ENCODE measurements around the gene SYNDIG1.

The SYNDIG1 gene

DNA sequence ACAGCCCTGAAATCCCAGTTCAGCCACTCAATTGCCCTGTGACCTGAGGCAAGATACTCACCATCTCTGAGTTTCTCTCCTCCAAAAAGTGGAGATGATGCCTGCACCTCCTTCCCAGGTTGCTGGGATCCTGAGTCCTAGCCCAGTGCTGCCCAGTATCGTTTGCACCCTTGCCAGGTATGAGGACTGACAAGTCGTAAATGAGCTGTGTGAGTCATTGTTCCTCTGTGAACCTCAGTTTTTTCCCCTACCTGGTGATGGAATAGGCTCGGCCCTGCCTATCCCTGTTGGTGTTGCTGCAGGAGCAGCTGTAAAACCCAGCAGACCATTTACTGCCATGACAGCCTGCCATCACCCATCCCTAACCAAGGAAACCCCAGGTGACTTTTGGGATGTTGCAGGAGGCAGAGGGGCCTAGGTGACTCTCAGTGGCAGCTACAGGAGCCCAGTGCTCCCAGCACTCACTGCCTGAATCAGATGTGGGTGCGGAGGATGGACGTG lies 229.3 kb downstream of the SYNDIG1 start:
- in situ Hi-C loops (cut with HindIII; ENCODE audit: low sequenced_read_pairs), result no loop called here
- TF ChIP-seq, protein P1, sequence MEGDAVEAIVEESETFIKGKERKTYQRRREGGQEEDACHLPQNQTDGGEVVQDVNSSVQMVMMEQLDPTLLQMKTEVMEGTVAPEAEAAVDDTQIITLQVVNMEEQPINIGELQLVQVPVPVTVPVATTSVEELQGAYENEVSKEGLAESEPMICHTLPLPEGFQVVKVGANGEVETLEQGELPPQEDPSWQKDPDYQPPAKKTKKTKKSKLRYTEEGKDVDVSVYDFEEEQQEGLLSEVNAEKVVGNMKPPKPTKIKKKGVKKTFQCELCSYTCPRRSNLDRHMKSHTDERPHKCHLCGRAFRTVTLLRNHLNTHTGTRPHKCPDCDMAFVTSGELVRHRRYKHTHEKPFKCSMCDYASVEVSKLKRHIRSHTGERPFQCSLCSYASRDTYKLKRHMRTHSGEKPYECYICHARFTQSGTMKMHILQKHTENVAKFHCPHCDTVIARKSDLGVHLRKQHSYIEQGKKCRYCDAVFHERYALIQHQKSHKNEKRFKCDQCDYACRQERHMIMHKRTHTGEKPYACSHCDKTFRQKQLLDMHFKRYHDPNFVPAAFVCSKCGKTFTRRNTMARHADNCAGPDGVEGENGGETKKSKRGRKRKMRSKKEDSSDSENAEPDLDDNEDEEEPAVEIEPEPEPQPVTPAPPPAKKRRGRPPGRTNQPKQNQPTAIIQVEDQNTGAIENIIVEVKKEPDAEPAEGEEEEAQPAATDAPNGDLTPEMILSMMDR (IDR thresholded peaks at IDR 0.05; ENCODE audit: low read depth, low read length, missing control alignments), result no peak
- H3K4me3 ChIP-seq (ENCODE audit: low read depth, low read length), result no peak overlapping the region
- no peak for DNase-seq (ENCODE audit: low read depth)

DNA sequence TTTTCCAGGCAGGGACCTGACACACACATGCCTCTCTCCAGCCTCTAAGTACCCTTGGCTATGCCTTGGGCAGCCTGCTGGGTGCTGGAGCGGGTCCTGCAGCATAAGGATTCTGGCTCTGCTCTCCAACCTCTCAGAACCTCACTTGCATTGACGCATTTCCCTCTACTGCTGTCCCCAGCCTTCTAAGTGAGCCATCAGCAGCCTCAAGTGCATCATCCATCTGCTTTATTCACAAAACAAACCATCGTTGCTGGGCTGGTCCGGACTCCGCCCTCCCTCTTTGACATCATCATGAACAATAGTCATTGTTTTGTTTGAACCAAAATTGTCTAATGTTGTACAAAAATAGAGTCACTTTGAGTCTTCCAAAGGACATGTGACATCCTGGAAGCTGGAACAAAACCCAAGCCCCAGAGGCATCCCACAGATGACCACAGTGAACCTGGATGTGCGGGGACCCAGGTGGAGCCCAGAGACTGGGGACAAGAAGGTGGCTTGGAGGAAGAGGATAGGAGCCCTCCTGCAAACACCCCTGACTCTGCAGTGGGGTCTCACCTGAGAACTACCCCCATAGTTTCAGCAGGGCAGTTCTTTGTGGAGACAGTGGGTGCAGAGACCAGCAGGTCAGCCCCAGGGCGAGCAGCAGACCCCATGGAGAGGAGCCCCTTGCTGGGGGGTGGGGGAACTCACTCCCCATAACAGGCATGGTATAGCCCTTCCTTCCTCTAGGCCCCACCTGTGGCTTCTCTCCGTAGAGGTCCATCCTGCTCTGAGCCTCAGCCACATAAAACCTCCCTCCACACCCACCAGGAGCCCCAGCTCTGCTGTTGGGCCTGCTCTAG lies 230.1 kb downstream of the SYNDIG1 start:
- TF ChIP-seq, protein P1 (IDR thresholded peaks at IDR 0.05; ENCODE audit: low read depth, low read length, missing control alignments), result no peak
- no peak for DNase-seq (ENCODE audit: low read depth)

DNA sequence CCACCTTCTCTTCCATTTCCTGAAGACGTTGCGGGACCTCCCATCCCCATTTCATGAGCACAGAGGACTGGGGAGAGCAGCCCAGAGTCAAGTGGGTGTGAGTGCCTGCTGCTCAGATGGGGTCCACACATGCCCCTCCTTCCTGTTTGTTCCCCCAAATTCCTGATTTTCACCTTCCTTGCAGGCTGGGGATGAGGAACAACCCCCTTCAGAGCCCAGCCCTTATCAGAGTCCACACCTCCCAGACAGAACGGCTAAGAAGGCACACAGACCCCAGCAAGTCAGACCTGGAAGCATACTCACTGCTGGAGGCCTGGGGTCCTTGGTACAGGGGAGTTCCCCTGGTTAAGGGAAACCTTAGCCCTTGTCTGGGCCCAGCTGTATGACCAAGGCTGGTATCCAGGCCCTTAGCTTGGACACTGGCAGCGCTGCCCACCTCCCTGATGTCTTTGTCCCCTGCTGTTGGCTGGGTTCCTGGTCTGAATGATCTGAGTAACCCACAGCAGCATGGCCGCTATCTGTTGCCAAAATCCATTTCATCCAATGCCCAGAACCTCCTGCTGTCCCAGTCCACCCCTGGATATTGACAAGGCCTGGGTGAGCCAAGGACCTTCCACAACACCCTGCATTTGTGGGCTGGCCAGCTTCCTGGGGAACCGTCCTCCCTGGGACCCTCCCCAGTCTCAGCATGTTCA lies 230.9 kb downstream of the SYNDIG1 start:
- no peak overlapping the region for H3K4me3 ChIP-seq (ENCODE audit: low read depth, low read length)
- TF ChIP-seq, protein P1 (IDR thresholded peaks at IDR 0.05; ENCODE audit: low read depth, low read length, missing control alignments), result no peak
- in situ Hi-C loops (cut with HindIII; ENCODE audit: low sequenced_read_pairs), result no loop called here
- DNase-seq (ENCODE audit: low read depth), result no peak

More for the DNA sequence above, 230.1 kb downstream of the SYNDIG1 start:
- no peak overlapping the region for H3K4me3 ChIP-seq (ENCODE audit: low read depth, low read length)
- in situ Hi-C loops (cut with HindIII; ENCODE audit: low sequenced_read_pairs), result no loop called here

DNA sequence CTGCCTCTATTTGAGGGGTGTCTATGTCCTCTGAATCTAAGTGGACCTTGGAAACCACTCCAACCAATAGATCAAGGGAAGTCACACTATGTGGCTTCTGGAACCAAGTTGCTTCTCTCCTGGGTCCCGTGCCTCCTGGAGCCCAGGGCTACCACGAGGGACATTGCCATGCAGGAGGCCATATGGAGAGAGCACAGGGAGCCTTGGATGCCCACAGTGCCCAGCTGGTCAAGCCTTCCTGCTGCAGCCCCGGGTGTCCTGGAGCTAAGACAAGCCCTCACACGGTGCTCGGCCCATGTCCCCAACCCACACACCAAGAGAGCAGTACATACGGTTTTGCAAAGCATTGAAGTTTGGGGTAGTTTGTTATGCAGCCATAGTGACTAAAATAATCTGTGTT lies 231.6 kb downstream of the SYNDIG1 start:
- TF ChIP-seq, protein P1 (IDR thresholded peaks at IDR 0.05; ENCODE audit: low read depth, low read length, missing control alignments), result no peak
- in situ Hi-C loops (cut with HindIII; ENCODE audit: low sequenced_read_pairs), result no loop called here
- DNase-seq (ENCODE audit: low read depth), result no peak
- H3K4me3 ChIP-seq (ENCODE audit: low read depth, low read length), result no peak overlapping the region

DNA sequence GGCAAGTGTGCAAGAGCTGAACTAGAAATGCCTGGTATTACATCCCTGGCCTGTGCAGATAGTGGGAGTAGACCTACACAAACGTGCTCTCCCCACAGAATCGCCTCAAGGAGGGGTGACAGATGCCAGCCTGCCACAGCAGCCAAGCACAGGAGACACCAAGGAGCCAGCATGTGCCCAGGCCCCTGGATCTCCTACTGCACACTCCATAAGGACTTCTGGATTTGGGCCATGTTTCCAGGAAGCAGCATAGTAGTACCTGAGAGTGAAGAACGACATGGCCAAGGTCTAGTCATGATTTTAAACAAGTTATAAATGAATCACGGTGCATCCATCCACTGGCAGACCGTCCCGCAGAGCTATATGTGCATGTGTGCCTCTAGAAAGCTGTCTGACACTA lies 232.2 kb downstream of the SYNDIG1 start:
- TF ChIP-seq, protein P1 (IDR thresholded peaks at IDR 0.05; ENCODE audit: low read depth, low read length, missing control alignments), result no peak
- DNase-seq (ENCODE audit: low read depth), result no peak
- in situ Hi-C loops (cut with HindIII; ENCODE audit: low sequenced_read_pairs), result no loop called here
- no peak overlapping the region for H3K4me3 ChIP-seq (ENCODE audit: low read depth, low read length)

DNA sequence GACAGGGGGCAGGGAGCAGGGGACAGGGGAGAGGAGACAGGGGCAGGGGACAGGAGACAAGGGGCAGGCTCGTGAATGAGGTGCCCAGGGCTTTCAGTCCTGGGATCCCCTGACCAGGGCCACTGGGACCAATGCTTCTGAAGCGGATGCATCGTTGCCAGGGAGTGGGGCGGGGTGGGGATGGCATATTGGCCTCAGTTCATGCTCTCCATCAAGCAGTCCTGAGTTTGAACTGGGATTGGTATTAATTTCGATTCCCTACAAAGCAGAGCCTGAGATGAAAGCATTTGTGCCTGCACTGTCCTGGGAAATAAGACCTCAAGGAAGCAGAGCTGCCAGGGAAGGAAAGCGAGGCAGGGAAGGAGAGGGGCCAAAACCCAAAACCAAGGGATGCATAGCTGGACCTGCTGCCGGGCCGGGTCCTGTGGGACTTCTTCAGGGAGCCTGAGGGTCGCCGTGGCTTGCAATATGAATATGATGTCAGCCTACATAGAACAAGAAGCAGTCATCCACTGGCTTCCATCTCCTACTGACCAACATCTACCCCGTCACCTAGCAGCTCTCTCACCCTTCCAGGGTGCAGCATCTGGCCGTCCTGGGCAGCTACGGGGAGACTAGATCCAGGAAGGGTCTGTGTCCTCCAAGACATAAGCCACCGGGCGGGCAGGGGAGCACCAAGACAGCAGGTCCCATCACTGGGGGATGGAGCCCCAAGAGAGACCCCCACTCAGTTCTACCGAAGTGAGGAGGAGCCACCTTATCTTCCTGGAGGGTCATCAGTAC lies 233.3 kb downstream of the SYNDIG1 start:
- in situ Hi-C loops (cut with HindIII; ENCODE audit: low sequenced_read_pairs), result no loop called here
- no peak for DNase-seq (ENCODE audit: low read depth)
- TF ChIP-seq, protein P1 (IDR thresholded peaks at IDR 0.05; ENCODE audit: low read depth, low read length, missing control alignments), result no peak
- H3K4me3 ChIP-seq (ENCODE audit: low read depth, low read length), result no peak overlapping the region

Measured in astrocyte of the cerebellum (primary cell).